COR-L47 (cell line): Measurements from ENCODE around the gene C11orf86.
A peak's percentile ranks its signal among the peaks of the same experiment; 100 is the strongest.
"Not testable (repeated sequence)": the region's sequence is repeated elsewhere in the genome, so short reads cannot be mapped to it uniquely, and the experiment has no call there.

Experiments
- DNase-seq: peaks from one replicate; lab custom pipeline; 2025; lab: John Stamatoyannopoulos, UW

The C11orf86 gene

DNA sequence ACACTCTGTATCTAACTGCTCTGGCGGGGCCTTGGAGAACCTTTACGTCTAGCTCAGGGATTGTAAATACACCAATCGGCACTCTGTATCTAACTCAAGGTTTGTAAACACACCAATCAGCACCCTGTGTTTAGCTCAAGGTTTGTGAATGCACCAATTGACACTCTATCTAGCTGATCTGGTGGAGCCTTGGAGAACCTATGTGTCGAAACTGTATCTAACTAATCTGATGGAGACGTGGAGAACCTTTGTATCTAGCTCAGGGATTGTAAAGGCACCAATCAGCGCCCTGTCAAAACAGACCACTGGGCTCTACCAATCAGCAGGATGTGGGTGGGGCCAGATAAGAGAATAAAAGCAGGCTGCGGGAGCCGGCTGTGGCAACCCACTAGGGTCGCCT, 14.3 kb downstream of the C11orf86 start:
- DNase-seq, result not testable (repeated sequence)

GRCh38 chr11:66992041-66992440, 16.9 kb downstream of the C11orf86 start:
- no peak for DNase-seq

DNA sequence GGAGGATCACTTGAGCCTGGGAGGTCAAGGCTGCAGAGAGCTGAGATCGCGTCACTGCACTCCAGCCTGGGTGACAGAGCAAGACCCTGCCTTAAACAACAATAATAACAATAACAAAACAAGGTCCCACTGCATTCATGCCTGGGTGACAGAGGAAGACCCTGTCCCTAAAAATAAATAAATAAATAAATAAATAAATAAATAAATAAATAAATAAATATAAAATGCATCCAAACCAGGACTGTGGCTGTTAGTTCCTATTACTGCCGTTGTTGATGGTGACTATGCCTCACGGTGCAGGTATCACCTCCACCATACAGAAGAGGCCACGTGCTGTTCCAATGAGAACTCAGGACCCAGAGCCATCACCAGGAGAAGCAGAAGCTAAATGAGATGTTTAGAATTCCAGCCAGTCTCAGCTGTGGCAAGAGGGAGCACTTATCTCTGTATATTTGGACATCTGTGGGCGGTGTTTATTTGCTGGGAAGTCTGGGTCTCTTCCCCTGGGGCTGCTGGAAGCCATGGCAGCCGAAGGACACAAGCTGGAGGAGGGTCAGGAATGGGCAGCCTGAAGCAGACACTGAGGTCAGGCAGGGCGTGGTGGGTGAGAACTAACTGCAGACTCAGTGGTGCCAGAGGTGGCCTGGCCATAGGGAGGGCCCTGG, 21.6 kb downstream of the C11orf86 start:
- DNase-seq, result no peak

DNA sequence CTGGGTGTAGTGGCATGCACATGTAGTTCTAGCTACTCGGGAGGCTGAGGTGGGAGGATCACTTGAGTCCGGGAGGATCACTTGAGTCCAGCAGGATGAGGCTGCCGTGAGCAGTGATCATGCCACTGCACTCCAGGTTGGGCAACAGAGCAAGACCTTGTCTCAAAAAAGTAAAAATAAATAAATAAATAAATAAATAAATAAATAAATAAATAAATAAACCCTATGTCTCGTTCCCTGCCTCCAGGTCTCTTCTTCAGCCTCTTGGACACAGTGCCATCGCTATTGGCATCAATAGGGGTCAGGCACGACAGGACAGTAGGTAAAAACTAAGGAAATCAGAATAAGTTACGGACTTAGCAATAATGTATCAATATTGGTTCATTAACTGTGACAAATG, 24.5 kb downstream of the C11orf86 start:
- DNase-seq, result no peak

- DNase-seq, result no peak
Measured at GRCh38 chr11:67001332-67001731, 26.2 kb downstream of the C11orf86 start.

- DNase-seq, result peak; percentile 58
Measured at GRCh38 chr11:67002297-67002913, 27.3 kb downstream of the C11orf86 start.

DNA sequence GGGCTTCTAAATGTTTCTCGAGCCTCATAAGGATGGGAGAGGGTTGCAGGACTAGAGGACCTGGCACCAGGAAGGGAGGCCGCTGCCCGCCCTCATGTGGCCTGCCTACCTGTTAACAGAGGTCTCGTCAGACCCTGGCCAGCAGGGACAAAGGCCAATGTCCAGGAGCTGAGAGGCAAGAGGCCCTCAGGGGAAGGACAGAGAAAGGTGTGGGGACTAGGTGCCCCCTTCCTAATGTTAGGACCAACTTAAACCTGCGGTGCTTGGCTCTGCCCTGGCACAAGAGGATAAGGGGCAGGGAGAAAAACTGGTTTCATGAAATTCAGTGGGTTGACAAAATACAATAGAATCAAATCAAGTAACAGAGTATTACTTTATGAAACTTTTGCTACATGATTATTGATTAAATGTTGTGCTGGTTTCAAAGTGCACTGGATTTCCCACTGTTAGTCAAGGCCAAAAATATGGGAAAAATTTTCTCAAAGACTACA, 27.9 kb downstream of the C11orf86 start:
- no peak for DNase-seq

GRCh38 chr11:67005200-67005599, 30.1 kb downstream of the C11orf86 start:
- DNase-seq, result not testable (repeated sequence)

GRCh38 chr11:67006029-67006884, 31.2 kb downstream of the C11orf86 start:
- peak; percentile 15 for DNase-seq

DNA sequence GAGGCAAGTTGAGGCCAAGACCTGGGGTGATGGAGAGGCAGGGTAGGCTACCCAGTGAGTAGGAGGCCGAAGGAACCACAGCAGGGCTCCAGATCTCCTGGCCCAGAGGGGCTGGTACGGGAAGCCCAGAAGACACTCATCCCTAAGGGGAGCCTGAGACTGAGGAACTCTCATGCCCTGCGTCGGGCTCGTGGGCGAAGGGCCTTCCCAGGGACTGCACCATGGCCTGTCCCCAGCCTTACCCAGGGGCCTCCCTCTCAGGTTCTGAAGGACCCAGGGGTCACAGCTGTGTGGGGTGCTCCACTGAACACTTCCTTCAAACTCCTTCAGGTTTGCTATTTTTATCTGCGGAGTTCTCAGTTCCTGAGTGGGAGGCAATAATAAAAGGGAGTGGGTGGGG, 32.0 kb downstream of the C11orf86 start:
- DNase-seq, result no peak

GRCh38 chr11:67010296-67010905, 35.3 kb downstream of the C11orf86 start:
- no peak for DNase-seq

DNA sequence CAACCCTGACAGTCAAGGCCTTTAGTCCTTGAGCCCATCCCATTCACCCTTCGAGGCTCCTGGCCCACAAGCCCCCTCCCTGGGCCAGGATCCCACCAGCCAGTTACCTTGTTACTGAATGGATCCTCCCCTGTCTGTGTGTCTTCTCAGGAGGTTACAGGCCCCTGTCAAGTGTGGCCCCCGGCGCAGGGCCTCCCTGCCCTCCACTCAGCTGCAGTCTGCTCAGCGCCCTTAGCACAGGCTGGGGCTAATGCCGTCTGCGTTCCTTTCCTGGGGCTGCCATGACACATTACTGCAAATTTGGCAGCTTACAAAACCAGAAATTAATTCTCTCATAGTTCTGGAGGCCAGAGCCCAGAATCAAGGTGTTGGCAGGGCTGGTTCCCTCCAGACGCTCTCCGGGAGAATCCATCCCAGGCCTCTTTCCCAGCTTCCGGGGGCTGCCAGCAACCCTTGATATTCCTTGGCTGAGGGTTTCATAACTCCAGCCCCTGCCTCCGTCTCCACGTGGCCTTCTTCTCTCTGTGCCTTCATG, 38.5 kb downstream of the C11orf86 start:
- DNase-seq, result no peak

GRCh38 chr11:67014343-67014742, 39.2 kb downstream of the C11orf86 start:
- DNase-seq, result no peak

DNA sequence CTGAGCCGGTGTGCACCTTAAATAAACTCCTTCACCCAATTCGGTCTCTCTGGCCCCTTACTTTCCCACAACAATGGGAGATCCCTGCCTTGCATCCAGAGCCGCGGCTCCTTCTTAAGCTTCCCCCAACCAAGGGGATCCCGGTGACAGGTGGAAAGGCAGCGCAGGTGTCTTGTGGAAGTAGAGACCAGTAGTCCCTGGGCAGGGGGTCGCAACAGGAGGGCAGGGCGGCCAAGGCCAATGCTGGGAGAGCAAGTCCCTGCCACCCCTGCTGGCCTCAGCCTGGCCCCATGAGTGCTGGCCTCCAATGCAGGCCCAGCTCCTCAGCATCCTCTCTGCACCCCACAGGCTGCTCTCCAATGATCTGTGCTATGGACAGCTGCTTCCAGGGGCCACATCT, 39.9 kb downstream of the C11orf86 start:
- no peak for DNase-seq

DNA sequence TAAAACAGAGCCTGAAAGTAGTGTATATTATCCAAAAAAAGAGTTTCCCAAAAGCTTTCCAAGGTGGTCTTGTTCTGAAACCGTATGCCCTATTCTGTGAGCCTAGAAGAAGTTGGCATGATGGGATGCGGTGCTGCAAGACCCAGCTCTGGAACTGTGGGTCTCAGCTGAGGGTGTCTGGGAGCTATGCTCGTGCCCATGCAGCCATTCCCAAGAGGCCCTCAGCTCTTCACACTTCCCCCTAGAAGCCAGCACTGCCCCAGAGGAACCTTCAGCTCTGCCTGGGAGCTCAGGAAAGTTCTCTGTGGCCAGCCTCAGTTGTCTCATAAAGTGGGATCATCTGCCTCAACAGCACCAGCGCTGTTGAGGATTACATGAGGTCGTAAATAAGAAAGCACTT, 41.4 kb downstream of the C11orf86 start:
- DNase-seq, result no peak

- DNase-seq, result no peak
Measured at GRCh38 chr11:67020949-67021348, 45.8 kb downstream of the C11orf86 start.

GRCh38 chr11:67022341-67022933, 47.3 kb downstream of the C11orf86 start:
- DNase-seq, result peak; percentile 75

DNA sequence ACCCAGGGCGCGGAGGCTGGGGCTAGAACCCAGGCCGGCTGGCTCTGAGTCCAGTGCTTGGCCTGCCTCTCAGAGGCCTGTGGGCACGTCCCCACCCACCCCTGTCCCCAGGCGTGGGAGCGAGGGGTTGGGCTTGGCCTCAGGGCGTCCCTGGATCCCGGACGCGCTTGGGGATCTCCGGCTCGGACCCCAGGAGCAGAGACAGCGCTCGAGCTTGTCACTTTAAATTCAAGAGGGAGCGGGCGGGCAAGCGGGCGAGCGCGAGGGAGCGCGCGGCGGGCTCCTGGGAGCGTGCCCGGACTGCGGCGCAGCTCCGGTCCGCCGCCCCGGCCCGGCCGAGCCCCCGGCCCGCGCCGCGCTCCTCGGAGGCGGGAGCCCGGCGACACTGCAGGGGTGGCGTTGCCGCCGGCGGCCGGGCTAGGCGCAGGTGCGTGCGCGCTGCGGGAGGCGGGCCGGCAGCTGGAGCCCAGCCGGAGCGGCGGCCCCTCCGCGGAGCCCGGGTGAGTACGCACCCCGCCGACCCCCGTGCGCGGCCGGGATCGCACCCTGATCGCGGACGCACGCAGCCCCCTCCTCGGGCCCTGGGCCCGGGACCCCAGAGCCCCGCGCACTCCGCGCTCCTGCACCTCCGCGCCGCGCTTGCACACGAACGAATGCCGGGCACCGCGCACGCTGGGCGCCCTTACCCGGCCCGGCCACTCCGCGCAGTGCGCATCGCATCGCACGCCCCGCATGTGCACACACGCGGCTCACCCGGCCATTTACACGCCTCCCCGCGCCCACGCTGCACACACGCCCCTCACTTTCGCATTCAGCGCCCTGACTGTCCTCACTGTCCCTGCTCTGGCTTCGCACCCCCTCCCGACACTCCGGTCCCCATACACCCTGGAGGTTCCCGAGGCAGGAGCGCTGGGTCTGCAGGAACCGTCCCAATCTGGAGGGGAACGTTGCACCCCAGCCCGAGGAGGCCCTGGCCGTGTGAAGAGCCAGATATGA, 48.2 kb downstream of the C11orf86 start, which contains the start of gene SYT12:
Gene SYT12 (plus strand): TSS at position 174 of the 996 bp plus-strand sequence. CDS start 7,011 bp downstream, outside the sequence.
- DNase-seq, result peak; percentile 19

DNA sequence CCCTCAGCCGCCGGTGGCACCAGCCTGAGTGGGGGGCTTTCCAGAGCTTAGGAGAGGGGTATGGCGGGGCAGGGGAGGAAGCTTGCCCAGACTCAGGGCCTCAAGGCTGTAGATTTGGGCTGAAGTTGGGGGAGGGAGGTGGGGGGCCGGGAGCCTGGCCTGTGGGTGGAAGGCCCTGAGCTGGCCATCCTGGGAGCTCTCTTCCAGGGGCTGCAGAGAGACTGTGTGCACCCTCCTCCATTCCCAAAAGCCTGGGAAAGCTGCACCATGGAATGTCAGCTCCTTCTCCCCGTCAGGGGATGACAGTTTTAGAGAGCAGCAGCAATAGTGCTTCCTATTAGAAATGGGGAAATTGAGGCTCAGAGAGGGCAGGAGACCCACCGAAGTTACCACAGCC, 48.9 kb downstream of the C11orf86 start:
- DNase-seq, result no peak

DNA sequence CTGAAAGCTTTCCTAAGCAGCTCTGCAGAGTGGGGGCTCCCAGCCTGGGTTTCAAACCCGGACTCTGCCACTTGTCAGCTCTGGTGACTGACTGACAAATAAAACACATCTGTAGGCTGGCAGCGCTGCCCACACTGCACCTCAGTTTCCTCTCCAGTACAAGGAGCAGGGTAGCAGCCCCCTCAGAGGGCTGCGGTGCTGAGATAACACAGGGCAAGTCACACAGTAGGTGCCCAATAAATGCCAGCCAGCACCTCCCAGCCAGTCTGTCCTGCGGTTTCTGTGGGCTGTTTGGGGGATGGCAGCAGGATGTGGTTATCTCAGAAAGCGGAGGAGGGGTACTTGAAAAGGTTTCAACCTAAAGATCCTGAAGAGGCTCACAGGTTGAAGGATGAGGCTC, 49.3 kb downstream of the C11orf86 start:
- no peak for DNase-seq
